MM.1S (cell line): Measurements from ENCODE around the gene USP33.

Experiments used
- CTCF ChIP-seq: fragments of 300-600 bp; sonication (generic); IDR thresholded peaks from 2 replicates; pipeline ENCODE4 v1.5.1; 2016; ENCODE audit warnings: antibody characterized with exemption, low read length, mixed read lengths
- EZH2 ChIP-seq: fragments of 300-600 bp; sonication (generic); optimal IDR thresholded peaks from 2 replicates; pipeline ENCODE3; 2017; ENCODE audit warnings: low read depth, mild to moderate bottlenecking, antibody characterized with exemption, low read length, mixed read lengths
- EZH2phosphoT487 ChIP-seq: fragments of 300-600 bp; sonication (generic); IDR thresholded peaks from 2 replicates; pipeline ENCODE4 v1.6.1; 2018; ENCODE audit warnings: antibody characterized with exemption, low read length

- no peak for TF ChIP-seq CTCF
- TF ChIP-seq EZH2 = no peak
- no peak for TF ChIP-seq EZH2phosphoT487
These were observed 54.9 kb downstream of the USP33 start for GRCh38 chr1:77704736-77705135.
